H9 (cell line): ENCODE measurements around the gene NTMT1. TPM values are rescaled to one million over a fixed set of nuclear protein-coding genes. Genes with fewer than 3 reads are reported as not detected.

ENCODE experiments used
- DNase-seq: peaks from one replicate; pipeline ENCODE4 v3.0.0-alpha.2; 2017
- H2AFZ ChIP-seq: one replicate; pipeline ENCODE4 v1.6.1; 2013; ENCODE audit warnings: mild to moderate bottlenecking, low read length, control low read depth, moderate library complexity
- H2AK5ac ChIP-seq: 2 replicates; pipeline ENCODE4 v1.6.1; 2013; ENCODE audit warnings: low read length, control low read depth, mixed read lengths; ENCODE audit not compliant: insufficient read length
- H2BK120ac ChIP-seq: one replicate; pipeline ENCODE4 v1.6.1; 2013; ENCODE audit warnings: low read depth, mild to moderate bottlenecking, low read length, control low read depth, inconsistent platforms; ENCODE audit not compliant: poor library complexity, severe bottlenecking
- H2BK12ac ChIP-seq: 2 replicates; pipeline ENCODE4 v1.6.1; 2013; ENCODE audit warnings: low read length, control low read depth, mixed read lengths, low read depth; ENCODE audit not compliant: insufficient read length
- H2BK15ac ChIP-seq: 2 replicates; pipeline ENCODE4 v1.6.1; 2013; ENCODE audit warnings: low read depth, low read length, control low read depth
- H2BK20ac ChIP-seq: one replicate; pipeline ENCODE4 v1.6.1; 2013; ENCODE audit warnings: low read depth, mild to moderate bottlenecking, low read length, control low read depth, inconsistent platforms; ENCODE audit not compliant: poor library complexity, severe bottlenecking
- H2BK5ac ChIP-seq: 2 replicates; pipeline ENCODE4 v1.6.1; 2013; ENCODE audit warnings: low read length, control low read depth, mixed read lengths; ENCODE audit not compliant: insufficient read length
- H3K14ac ChIP-seq: 2 replicates; pipeline ENCODE4 v1.6.1; 2013; ENCODE audit warnings: low read length, control low read depth; ENCODE audit not compliant: insufficient read depth
- H3K18ac ChIP-seq: 2 replicates; pipeline ENCODE4 v1.6.1; 2013; ENCODE audit warnings: low read depth, mild to moderate bottlenecking, mixed read lengths, low read length, control low read depth; ENCODE audit not compliant: insufficient read length
- H3K23ac ChIP-seq: 2 replicates; pipeline ENCODE4 v1.6.1; 2013; ENCODE audit warnings: low read length, control low read depth, mixed read lengths, low read depth; ENCODE audit not compliant: insufficient read length
- H3K23me2 ChIP-seq: 2 replicates; pipeline ENCODE4 v1.6.1; 2013; ENCODE audit warnings: low read depth, mild to moderate bottlenecking, mixed read lengths, low read length, control low read depth; ENCODE audit not compliant: insufficient read length, poor library complexity, severe bottlenecking
- H3K27ac ChIP-seq: 2 replicates; pipeline ENCODE4 v1.5.1; 2013; ENCODE audit warnings: low read length, control low read depth, mixed read lengths, low read depth; ENCODE audit not compliant: insufficient read length
- H3K27me3 ChIP-seq: 2 replicates; pipeline ENCODE4 v1.6.1; 2013; ENCODE audit warnings: low read length, control low read depth, inconsistent platforms; ENCODE audit not compliant: insufficient read depth
- H3K4ac ChIP-seq: 2 replicates; pipeline ENCODE4 v1.6.1; 2013; ENCODE audit warnings: low read depth, mild to moderate bottlenecking, control low read depth, inconsistent platforms, low read length, moderate library complexity
- H3K4me1 ChIP-seq: 2 replicates; pipeline ENCODE4 v1.6.1; 2013; ENCODE audit warnings: low read length, control low read depth, inconsistent platforms; ENCODE audit not compliant: insufficient read depth
- H3K4me2 ChIP-seq: 2 replicates; pipeline ENCODE4 v1.6.1; 2013; ENCODE audit warnings: low read length, control low read depth, mixed read lengths; ENCODE audit not compliant: insufficient read length, insufficient read depth
- H3K56ac ChIP-seq: 2 replicates; pipeline ENCODE4 v1.6.1; 2013; ENCODE audit warnings: low read depth, mild to moderate bottlenecking, mixed read lengths, low read length, control low read depth; ENCODE audit not compliant: insufficient read length
- H3K79me1 ChIP-seq: 2 replicates; pipeline ENCODE4 v1.6.1; 2013; ENCODE audit warnings: low read depth, mild to moderate bottlenecking, moderate library complexity, low read length, control low read depth, inconsistent platforms; ENCODE audit not compliant: insufficient read depth, poor library complexity, severe bottlenecking
- H3K79me2 ChIP-seq: 2 replicates; pipeline ENCODE4 v1.6.1; 2013; ENCODE audit warnings: low read length, control low read depth, inconsistent platforms; ENCODE audit not compliant: insufficient read depth
- H3K9ac ChIP-seq: 2 replicates; pipeline ENCODE4 v1.6.1; 2013; ENCODE audit warnings: low read length, control low read depth, mixed read lengths; ENCODE audit not compliant: insufficient read length; ENCODE audit errors: extremely low read depth
- H3K9me3 ChIP-seq: one replicate; pipeline ENCODE4 v1.6.1; 2013; ENCODE audit warnings: low read depth, low read length, inconsistent platforms; ENCODE audit not compliant: control insufficient read depth
- H3T11ph ChIP-seq: one replicate; pipeline ENCODE4 v1.6.1; 2013; ENCODE audit warnings: mild to moderate bottlenecking, low read length, control low read depth, inconsistent platforms
- H4K20me1 ChIP-seq: one replicate; pipeline ENCODE4 v1.6.1; 2013; ENCODE audit not compliant: control insufficient read depth, insufficient read length, insufficient read depth
- H4K5ac ChIP-seq: 2 replicates; pipeline ENCODE4 v1.6.1; 2013; ENCODE audit warnings: low read depth, mild to moderate bottlenecking, mixed read lengths, low read length, control low read depth; ENCODE audit not compliant: insufficient read length
- H4K8ac ChIP-seq: replicated peaks from 2 replicates; pipeline ENCODE4 v1.6.1; 2013; ENCODE audit warnings: low read length, control low read depth, mixed read lengths, low read depth; ENCODE audit not compliant: insufficient read length
- H4K91ac ChIP-seq: 2 replicates; pipeline ENCODE4 v1.6.1; 2013; ENCODE audit warnings: low read depth, mild to moderate bottlenecking, moderate library complexity, mixed read lengths, low read length, control low read depth; ENCODE audit not compliant: insufficient read length
- H3K27ac Mint-ChIP-seq, 3 experiments: 2 replicates in 2 of 3; 3 replicates in 1 of 3; pipeline ENCODE4 v1.8.0; 2020 to 2021; ENCODE audit warnings: mixed read lengths in 3 of 3, mild to moderate bottlenecking in 1 of 3, moderate library complexity in 1 of 3
- H3K27me3 Mint-ChIP-seq: 2 replicates; pipeline ENCODE4 v1.8.0; 2021; ENCODE audit warnings: low read depth, mild to moderate bottlenecking, moderate library complexity, mixed read lengths
- H3K36me3 Mint-ChIP-seq, 3 experiments: 2 replicates in 2 of 3; 3 replicates in 1 of 3; pipeline ENCODE4 v1.8.0; 2020 to 2021; ENCODE audit warnings: low read depth in 3 of 3, mixed read lengths in 3 of 3; ENCODE audit not compliant: insufficient read depth in 1 of 3
- H3K4me1 Mint-ChIP-seq, 2 experiments: 2 replicates each; pipeline ENCODE4 v1.8.0; 2020; ENCODE audit warnings: mixed read lengths in 2 of 2
- H3K4me3 Mint-ChIP-seq, 2 experiments: 2 replicates in 1 of 2; 3 replicates in 1 of 2; pipeline ENCODE4 v1.8.0; 2020 to 2021; ENCODE audit warnings: mild to moderate bottlenecking in 2 of 2, mixed read lengths in 2 of 2, moderate library complexity in 1 of 2
- H3K9me3 Mint-ChIP-seq, 2 experiments: 2 replicates in 1 of 2; 3 replicates in 1 of 2; pipeline ENCODE4 v1.8.0; 2020; ENCODE audit warnings: mild to moderate bottlenecking in 2 of 2, mixed read lengths in 2 of 2, moderate library complexity in 1 of 2
- WGBS: extraction: QIAGEN DNeasy Blood & Tissue Kit; methylation state at CpG from one replicate; pipeline ENCODE4 v1.1.7; 2013; ENCODE audit warnings: missing lambda C conversion rate, low lambda C conversion rate, mixed read lengths; ENCODE audit not compliant: insufficient read length; ENCODE audit errors: extremely low coverage; 5-methylcytosine and 5-hydroxymethylcytosine counted together
- total RNA-seq: library from RNA; stranded (reverse); gene quantifications from 2 replicates; pipeline ENCODE4 v1.2.1, GENCODE V29; 2021
- TF ChIP-seq, protein P1 (sequence below): fragments of 200-600 bp; sonication (generic); conservative IDR thresholded peaks from 3 replicates; pipeline ENCODE4 v1.8.0; 2021; ENCODE audit warnings: antibody characterized with exemption, mild to moderate bottlenecking

The NTMT1 gene
- total RNA-seq, 1 experiment from 2014 or later = 57.9 TPM

DNA sequence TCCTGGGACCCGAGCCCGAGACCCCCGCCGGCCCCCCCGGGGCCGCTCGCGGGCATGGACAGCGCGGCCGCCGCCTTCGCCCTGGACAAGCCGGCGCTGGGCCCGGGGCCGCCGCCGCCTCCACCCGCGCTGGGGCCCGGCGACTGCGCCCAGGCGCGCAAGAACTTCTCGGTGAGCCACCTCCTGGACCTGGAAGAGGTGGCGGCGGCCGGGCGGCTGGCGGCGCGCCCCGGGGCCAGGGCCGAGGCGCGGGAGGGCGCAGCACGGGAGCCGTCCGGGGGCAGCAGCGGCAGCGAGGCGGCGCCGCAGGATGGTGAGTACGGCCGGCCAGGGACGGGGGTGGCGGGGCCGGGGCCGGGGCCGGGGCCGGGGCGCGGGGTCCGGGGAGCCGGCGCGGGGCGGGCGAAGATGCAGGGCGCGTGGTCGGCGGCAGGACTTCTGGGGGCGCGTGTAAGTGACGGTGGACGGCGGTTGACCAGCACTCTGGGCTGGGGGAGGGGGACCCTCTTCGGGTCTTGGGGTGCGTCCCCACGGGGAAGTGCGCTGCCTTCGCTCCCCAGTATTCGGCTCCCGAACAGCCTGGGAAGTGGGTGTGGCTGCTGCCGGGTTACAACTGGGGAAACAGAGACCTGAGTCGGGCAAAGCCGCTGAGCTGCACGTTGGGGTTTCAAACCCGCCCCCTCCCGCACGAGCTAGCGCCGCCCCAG lies 40.0 kb downstream of the NTMT1 start:
- Histone ChIP-seq H3K18ac (no peak overlapping the region), H2BK5ac (no peak overlapping the region), H3K79me2 (no peaks in the 10 kb centered on the region), H2BK12ac (no peak overlapping the region), H4K5ac (no peak overlapping the region), H3K4ac (no peak overlapping the region), H2BK120ac (no peak overlapping the region), H3K4me2 (peak overlapping the region; percentile 51), H2BK20ac (no peak overlapping the region), H3K79me1 (no peaks in the 10 kb centered on the region), H4K91ac (no peak overlapping the region), H4K20me1 (no peaks in the 10 kb centered on the region), H3K4me1 (no peaks in the 10 kb centered on the region; the same call in 1 of the 2 replicates), H3K9me3 (no peaks in the 10 kb centered on the region), H3K27ac (no peak overlapping the region), H3K56ac (no peak overlapping the region), H2AFZ (no peak overlapping the region), H3K14ac (no peak overlapping the region), H4K8ac (no peak overlapping the region), H3K9ac (no peak overlapping the region), H3K27me3 (no peaks in the 10 kb centered on the region; the same call in 1 of the 2 replicates), H3K23me2 (peaks cover 3% of the 10 kb centered on the region), H3T11ph (no peak overlapping the region), H3K23ac (no peak overlapping the region), H2AK5ac (no peak overlapping the region), H2BK15ac (no peak overlapping the region)
- no peak for DNase-seq
- H3K27me3 Mint-ChIP-seq = peaks cover 56% of the 10 kb centered on the region
- TF ChIP-seq, protein P1, sequence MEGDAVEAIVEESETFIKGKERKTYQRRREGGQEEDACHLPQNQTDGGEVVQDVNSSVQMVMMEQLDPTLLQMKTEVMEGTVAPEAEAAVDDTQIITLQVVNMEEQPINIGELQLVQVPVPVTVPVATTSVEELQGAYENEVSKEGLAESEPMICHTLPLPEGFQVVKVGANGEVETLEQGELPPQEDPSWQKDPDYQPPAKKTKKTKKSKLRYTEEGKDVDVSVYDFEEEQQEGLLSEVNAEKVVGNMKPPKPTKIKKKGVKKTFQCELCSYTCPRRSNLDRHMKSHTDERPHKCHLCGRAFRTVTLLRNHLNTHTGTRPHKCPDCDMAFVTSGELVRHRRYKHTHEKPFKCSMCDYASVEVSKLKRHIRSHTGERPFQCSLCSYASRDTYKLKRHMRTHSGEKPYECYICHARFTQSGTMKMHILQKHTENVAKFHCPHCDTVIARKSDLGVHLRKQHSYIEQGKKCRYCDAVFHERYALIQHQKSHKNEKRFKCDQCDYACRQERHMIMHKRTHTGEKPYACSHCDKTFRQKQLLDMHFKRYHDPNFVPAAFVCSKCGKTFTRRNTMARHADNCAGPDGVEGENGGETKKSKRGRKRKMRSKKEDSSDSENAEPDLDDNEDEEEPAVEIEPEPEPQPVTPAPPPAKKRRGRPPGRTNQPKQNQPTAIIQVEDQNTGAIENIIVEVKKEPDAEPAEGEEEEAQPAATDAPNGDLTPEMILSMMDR = no peak
- H3K4me3 Mint-ChIP-seq = peak overlapping the region; percentile 60 to 77; a peak in 4 of 5 replicates
- H3K4me1 Mint-ChIP-seq = peaks cover 18 to 23% of the 10 kb centered on the region in 2 experiments
- peaks cover 0 to 3% of the 10 kb centered on the region in 2 experiments; a peak in 3 of 5 replicates for H3K9me3 Mint-ChIP-seq
- no peaks in the 10 kb centered on the region; a peak in 1 of 7 replicates for H3K36me3 Mint-ChIP-seq
- no peak overlapping the region for H3K27ac Mint-ChIP-seq
- no CpG with 5 or more reads among the region's 88 CpGs for WGBS
